Peyer's patch (tissue), 4 donors: ENCODE data around the gene NACC1. TPM values are rescaled to one million over a fixed set of nuclear protein-coding genes. Genes with fewer than 3 reads are reported as not detected.

ENCODE experiments used
- DNase-seq, 3 donors: peaks; one replicate each; pipeline ENCODE4 v3.0.0-alpha.2; 2017 to 2019
- H3K27ac ChIP-seq, 4 donors: fragments of 200-600 bp; sonication (generic); one replicate each; pipeline ENCODE4 v1.5.1; 2016 to 2019
- H3K27me3 ChIP-seq, 2 donors: fragments of 200-600 bp; sonication (generic); one replicate each; pipeline ENCODE4 v1.5.1; 2019
- H3K36me3 ChIP-seq, 3 donors: fragments of 200-600 bp; sonication (generic); one replicate each; pipeline ENCODE4 v1.5.1; 2016 to 2019
- H3K4me1 ChIP-seq, 4 donors: fragments of 200-600 bp; sonication (generic); one replicate each; pipeline ENCODE4 v1.5.1; 2016 to 2019
- H3K4me3 ChIP-seq, 4 donors: fragments of 200-600 bp; sonication (generic); 1 replicate in 3 of 4; 2 replicates in 1 of 4; pipeline ENCODE4 v1.5.1; 2016 to 2019; ENCODE audit warnings: mild to moderate bottlenecking in 1 of 4
- H3K9me3 ChIP-seq, 4 donors: fragments of 200-600 bp; sonication (generic); one replicate each; pipeline ENCODE4 v1.5.1; 2016 to 2019; ENCODE audit warnings: mild to moderate bottlenecking in 1 of 4
- POLR2A ChIP-seq, 2 donors: fragments of 450-650 bp; IDR thresholded peaks; one replicate each; pipeline ENCODE4 v1.5.1; 2017; ENCODE audit warnings: antibody characterized with exemption in 2 of 2, mild to moderate bottlenecking in 2 of 2, moderate library complexity in 2 of 2
- total RNA-seq, 4 donors: library from RNA; depleted of rRNA; stranded (reverse); fragments of >200 nt; gene quantifications; one replicate each; pipeline ENCODE4 v1.1.0, GENCODE V29; 2016
- TF ChIP-seq, protein P1 (sequence below), 6 experiments: fragments of 450-650 bp in 4 of 6; fragments of 200-600 bp in 2 of 6; sonication (generic) in 1 of 6; IDR thresholded peaks; one replicate each; pipeline ENCODE4 v1.5.1; 2017 to 2019; ENCODE audit warnings: antibody characterized with exemption in 6 of 6, mild to moderate bottlenecking in 3 of 6, moderate library complexity in 1 of 6

Gene NACC1
- total RNA-seq, 4 donors from 2014 or later: 21.5 to 48.0 (median 37.1) TPM

DNA sequence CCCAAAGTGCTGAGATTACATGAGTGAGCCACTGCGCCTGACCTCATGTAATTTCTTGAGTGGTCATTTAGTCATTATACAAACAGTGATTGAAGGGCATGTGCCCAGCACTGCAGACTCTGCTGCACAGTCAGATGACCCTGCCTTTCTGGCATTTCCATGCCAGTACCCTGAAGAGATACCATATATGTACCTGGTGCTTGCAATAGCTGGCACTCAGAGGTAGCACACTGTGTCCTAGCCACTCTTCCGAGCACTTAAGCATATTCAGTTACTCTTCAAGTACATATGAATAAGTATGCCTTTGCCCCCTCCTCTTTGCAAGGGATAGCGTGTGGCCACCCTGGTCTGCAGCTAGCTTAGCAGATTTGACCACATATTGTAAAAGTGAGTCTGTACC lies 16.6 kb downstream of the NACC1 start:
- H3K9me3 ChIP-seq: no peaks in the 10 kb centered on the region
- no peak for DNase-seq
- peaks cover 0 to 46% (median 0%) of the 10 kb centered on the region in 3 donors for H3K36me3 ChIP-seq
- H3K27ac ChIP-seq: no peak overlapping the region
- H3K27me3 ChIP-seq: no peaks in the 10 kb centered on the region
- H3K4me1 ChIP-seq: no peaks in the 10 kb centered on the region
- H3K4me3 ChIP-seq: no peak overlapping the region
- TF ChIP-seq, protein P1, sequence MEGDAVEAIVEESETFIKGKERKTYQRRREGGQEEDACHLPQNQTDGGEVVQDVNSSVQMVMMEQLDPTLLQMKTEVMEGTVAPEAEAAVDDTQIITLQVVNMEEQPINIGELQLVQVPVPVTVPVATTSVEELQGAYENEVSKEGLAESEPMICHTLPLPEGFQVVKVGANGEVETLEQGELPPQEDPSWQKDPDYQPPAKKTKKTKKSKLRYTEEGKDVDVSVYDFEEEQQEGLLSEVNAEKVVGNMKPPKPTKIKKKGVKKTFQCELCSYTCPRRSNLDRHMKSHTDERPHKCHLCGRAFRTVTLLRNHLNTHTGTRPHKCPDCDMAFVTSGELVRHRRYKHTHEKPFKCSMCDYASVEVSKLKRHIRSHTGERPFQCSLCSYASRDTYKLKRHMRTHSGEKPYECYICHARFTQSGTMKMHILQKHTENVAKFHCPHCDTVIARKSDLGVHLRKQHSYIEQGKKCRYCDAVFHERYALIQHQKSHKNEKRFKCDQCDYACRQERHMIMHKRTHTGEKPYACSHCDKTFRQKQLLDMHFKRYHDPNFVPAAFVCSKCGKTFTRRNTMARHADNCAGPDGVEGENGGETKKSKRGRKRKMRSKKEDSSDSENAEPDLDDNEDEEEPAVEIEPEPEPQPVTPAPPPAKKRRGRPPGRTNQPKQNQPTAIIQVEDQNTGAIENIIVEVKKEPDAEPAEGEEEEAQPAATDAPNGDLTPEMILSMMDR (IDR thresholded peaks at IDR 0.05): no peak
- TF ChIP-seq POLR2A (IDR thresholded peaks at IDR 0.05): no peak

DNA sequence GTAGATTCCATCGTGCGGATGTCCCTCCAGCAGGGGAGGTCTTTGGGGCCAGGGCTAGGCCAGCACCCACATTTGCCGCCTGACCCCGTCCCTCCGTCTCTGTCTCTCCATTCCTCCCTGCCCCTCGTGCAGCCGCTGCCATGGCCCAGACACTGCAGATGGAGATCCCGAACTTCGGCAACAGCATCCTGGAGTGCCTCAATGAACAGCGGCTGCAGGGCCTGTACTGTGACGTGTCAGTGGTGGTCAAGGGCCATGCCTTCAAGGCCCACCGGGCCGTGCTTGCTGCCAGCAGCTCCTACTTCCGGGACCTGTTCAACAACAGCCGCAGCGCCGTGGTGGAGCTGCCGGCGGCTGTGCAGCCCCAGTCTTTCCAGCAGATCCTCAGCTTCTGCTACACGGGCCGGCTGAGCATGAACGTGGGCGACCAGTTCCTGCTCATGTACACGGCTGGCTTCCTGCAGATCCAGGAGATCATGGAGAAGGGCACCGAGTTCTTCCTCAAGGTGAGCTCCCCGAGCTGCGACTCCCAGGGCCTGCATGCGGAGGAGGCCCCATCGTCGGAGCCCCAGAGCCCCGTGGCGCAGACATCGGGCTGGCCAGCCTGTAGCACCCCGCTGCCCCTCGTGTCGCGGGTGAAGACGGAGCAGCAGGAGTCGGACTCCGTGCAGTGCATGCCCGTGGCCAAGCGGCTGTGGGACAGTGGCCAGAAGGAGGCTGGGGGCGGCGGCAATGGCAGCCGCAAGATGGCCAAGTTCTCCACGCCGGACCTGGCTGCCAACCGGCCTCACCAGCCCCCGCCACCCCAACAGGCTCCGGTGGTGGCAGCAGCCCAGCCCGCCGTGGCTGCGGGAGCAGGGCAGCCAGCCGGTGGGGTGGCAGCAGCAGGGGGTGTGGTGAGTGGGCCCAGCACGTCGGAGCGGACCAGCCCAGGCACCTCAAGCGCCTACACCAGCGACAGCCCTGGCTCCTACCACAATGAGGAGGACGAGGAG lies 17.3 kb downstream of the NACC1 start:
- H3K9me3 ChIP-seq: no peaks in the 10 kb centered on the region
- H3K4me1 ChIP-seq: no peaks in the 10 kb centered on the region
- TF ChIP-seq, protein P1 (IDR thresholded peaks at IDR 0.05): no peak
- TF ChIP-seq POLR2A (IDR thresholded peaks at IDR 0.05): no peak
- no peak overlapping the region for H3K4me3 ChIP-seq
- no peak for DNase-seq
- H3K36me3 ChIP-seq: peaks cover 0 to 52% (median 0%) of the 10 kb centered on the region in 3 donors
- H3K27ac ChIP-seq: no peak overlapping the region
- no peaks in the 10 kb centered on the region for H3K27me3 ChIP-seq

DNA sequence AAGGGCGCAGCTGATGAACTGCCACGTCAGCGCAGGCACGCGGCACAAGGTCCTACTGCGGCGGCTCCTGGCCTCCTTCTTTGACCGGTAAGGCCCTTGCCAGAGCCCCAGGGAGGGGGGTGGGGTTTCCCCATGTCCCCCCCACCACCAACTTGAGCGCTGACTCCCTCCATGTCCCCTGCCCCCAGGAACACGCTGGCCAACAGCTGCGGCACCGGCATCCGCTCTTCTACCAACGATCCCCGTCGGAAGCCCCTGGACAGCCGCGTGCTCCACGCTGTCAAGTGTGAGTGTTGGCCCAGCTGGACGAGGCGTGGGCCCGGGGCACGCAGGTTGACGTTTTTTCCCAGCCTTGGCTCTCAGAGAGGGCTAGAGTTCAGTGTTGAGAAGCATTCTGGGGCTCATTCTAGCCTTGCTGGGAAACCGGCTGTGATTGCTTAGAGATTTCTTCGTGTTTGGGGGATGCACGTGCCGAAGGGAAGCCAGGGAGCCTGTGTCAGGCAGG lies 19.3 kb downstream of the NACC1 start:
- Histone ChIP-seq H3K4me1 (no peaks in the 10 kb centered on the region), H3K9me3 (no peaks in the 10 kb centered on the region), H3K36me3 (peaks cover 0 to 52% (median 0%) of the 10 kb centered on the region in 3 donors), H3K27ac (no peak overlapping the region), H3K4me3 (no peak overlapping the region), H3K27me3 (no peaks in the 10 kb centered on the region)
- no peak for DNase-seq
- no peak for TF ChIP-seq POLR2A (IDR thresholded peaks at IDR 0.05)

DNA sequence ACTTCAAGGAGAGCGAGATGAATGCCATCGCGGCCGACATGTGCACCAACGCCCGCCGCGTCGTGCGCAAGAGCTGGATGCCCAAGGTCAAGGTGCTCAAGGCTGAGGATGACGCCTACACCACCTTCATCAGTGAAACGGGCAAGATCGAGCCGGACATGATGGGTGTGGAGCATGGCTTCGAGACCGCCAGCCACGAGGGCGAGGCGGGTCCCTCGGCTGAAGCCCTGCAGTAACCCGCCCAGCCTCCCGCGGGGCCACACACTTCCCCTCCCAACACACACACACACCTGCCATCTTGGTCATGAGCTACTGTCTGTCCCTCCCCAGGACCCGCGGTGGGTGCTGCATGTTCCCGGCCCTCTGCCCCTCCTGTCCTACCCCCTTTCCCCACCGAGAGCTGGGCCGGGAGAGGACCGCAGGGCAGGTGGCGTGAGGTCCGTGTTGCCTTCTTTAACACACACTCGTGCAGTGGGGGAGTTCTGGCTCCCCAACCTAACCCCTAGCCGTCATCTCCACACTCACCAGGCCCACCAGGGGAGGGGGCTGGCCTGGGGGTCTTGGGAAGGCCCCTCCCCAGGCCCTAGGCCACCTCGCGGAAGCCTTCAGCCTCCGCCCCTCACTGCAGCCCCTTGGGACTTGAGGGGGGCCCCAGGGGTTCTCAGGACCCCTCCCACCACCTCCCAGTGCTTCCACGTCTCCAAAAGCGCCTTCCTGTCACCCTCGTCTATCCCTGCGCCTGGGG lies 20.3 kb downstream of the NACC1 start:
- no peaks in the 10 kb centered on the region for H3K27me3 ChIP-seq
- H3K27ac ChIP-seq: no peak overlapping the region
- H3K4me3 ChIP-seq: no peak overlapping the region
- TF ChIP-seq POLR2A (IDR thresholded peaks at IDR 0.05): no peak
- TF ChIP-seq, protein P1 (IDR thresholded peaks at IDR 0.05): no peak
- H3K4me1 ChIP-seq: no peaks in the 10 kb centered on the region
- no peak for DNase-seq
- H3K36me3 ChIP-seq: peaks cover 0 to 55% (median 0%) of the 10 kb centered on the region in 3 donors
- no peaks in the 10 kb centered on the region for H3K9me3 ChIP-seq

DNA sequence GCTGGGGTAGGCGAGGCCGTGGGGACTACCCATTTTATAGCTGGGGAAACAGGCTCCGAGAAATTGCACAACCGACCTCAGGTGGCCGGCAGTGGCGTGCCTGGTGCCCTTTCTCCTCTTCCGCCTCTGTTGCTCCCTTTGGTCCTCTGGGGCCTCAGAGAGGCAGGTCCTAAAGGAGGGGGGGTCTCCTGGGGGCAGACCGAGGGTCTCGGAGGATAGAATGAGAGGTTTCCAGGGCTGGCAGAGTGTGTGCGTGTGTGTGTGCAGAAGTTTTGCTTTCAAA lies 20.8 kb downstream of the NACC1 start:
- Histone ChIP-seq H3K4me3 (no peak overlapping the region), H3K36me3 (peaks cover 0 to 57% (median 0%) of the 10 kb centered on the region in 3 donors), H3K9me3 (no peaks in the 10 kb centered on the region), H3K27me3 (no peaks in the 10 kb centered on the region), H3K4me1 (no peaks in the 10 kb centered on the region), H3K27ac (no peak overlapping the region)
- TF ChIP-seq, protein P1 (IDR thresholded peaks at IDR 0.05): no peak
- TF ChIP-seq POLR2A (IDR thresholded peaks at IDR 0.05): no peak
- DNase-seq: no peak
